ENCODE data around the gene MEF2B. TPM values are rescaled to one million over a fixed set of nuclear protein-coding genes. Genes with fewer than 3 reads are reported as not detected.

MEF2B gene
- total and polyA plus RNA-seq, 2 donors (not counting 3 experiments of a cell fraction or from before 2014, with no cell fraction given), result 0.52 to 1.2 TPM

DNA sequence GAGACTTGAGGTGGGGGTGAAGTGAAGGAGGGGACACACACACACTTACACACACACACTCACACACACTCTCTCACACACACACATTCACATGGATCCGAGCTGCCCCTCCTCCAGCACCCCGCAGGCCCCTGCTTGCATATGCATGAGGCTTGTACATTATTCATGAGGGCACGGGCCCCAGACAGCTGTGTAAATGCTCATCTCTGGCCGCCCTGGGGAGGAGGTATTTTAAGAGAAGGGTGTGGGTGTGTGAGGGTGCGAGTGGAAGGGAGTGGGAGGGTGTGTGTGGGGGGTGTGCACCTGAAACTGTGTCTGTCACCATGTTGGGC is 44.1 kb upstream of the MEF2B start:
- Histone ChIP-seq H3K27ac (ENCODE audit: insufficient read depth, low read depth, low read length) (no peak overlapping the region), H3K4me3 (replicated peaks in 1 of 3; ENCODE audit: insufficient read depth in 1 of 3, low read depth in 1 of 3, low read length in 3 of 3) (no peak overlapping the region), H3K4me1 (ENCODE audit: control insufficient read depth, extremely low read depth, insufficient read depth, low read length) (no peaks in the 10 kb centered on the region), H3K9me3 (replicated peaks; ENCODE audit: control insufficient read depth, insufficient read depth, low read length) (no peaks in the 10 kb centered on the region), H2AFZ (ENCODE audit: low read depth, low read length) (no peak overlapping the region), H3K9me1 (replicated peaks; ENCODE audit: control insufficient read depth, extremely low read depth, insufficient read depth, low read length) (no peaks in the 10 kb centered on the region), H3K4me2 (ENCODE audit: insufficient read depth, low read length) (no peak overlapping the region), H4K20me1 (replicated peaks; ENCODE audit: control insufficient read depth, extremely low read depth, insufficient read depth, low read length) (no peaks in the 10 kb centered on the region), H3K9ac (replicated peaks; ENCODE audit: extremely low read depth, insufficient read depth, low read length) (no peak overlapping the region), H3K27me3 (ENCODE audit: control insufficient read depth in 2 of 2, insufficient read depth in 2 of 2, low read length in 2 of 2) (peaks cover 10 to 11% of the 10 kb centered on the region in 2 experiments), H3K36me3 (ENCODE audit: control insufficient read depth in 2 of 2, extremely low read depth in 1 of 2, insufficient read depth in 2 of 2, low read length in 2 of 2) (no peaks in the 10 kb centered on the region), H3K79me2 (ENCODE audit: control insufficient read depth, insufficient read depth, low read length) (no peaks in the 10 kb centered on the region)
- ChIA-PET CTCF (interaction anchor here (0.7 to 1.5 kb wide), 2 partner anchors 16 to 191 kb away, joined by 3 to 8 read pairs; no protein-coding TSS in a partner anchor), POLR2A (no interaction called here)
- no peak for TF ChIP-seq EZH2 (IDR thresholded peaks at IDR 0.05; ENCODE audit: borderline replicate concordance, low read depth, low read length, severe bottlenecking)
- no peak for TF ChIP-seq POLR2A (IDR thresholded peaks at IDR 0.05; ENCODE audit: low read depth, low read length)
- no peak for TF ChIP-seq FOS (IDR thresholded peaks at IDR 0.05; ENCODE audit: borderline replicate concordance, insufficient read depth, low read length)
- no peak for TF ChIP-seq GATA2 (IDR thresholded peaks at IDR 0.05; ENCODE audit: insufficient read depth, insufficient read length, low read depth, low read length)
- no peak for TF ChIP-seq MYC (IDR thresholded peaks at IDR 0.05; ENCODE audit: low read depth, low read length)
- no peak for TF ChIP-seq JUN (IDR thresholded peaks at IDR 0.05; ENCODE audit: borderline replicate concordance, insufficient read depth, insufficient read length, low read depth)
- BruUV-seq (replicated peaks), result no TSS peak
- intact Hi-C loops (cut with micrococcal nuclease), result no loop called here
- FAIRE-seq (no peak), DNase-seq (ENCODE audit: low read depth, low spot score) (no peak)
- dilution Hi-C loops (cut with MboI; ENCODE audit: extremely low pct_ligation_motif_present, low sequenced_read_pairs), result no loop called here

- dilution Hi-C loops (cut with MboI; ENCODE audit: extremely low pct_ligation_motif_present, low sequenced_read_pairs), result no loop called here
- H2AFZ ChIP-seq (ENCODE audit: low read depth, low read length), result no peak overlapping the region
- no peaks in the 10 kb centered on the region for H3K79me2 ChIP-seq (ENCODE audit: control insufficient read depth, insufficient read depth, low read length)
- TF ChIP-seq POLR2A (IDR thresholded peaks at IDR 0.05; ENCODE audit: low read depth, low read length) (no peak), EZH2 (IDR thresholded peaks at IDR 0.05; ENCODE audit: borderline replicate concordance, low read depth, low read length, severe bottlenecking) (no peak), GATA2 (IDR thresholded peaks at IDR 0.05; ENCODE audit: insufficient read depth, insufficient read length, low read depth, low read length) (no peak), MYC (IDR thresholded peaks at IDR 0.05; ENCODE audit: low read depth, low read length) (no peak), FOS (IDR thresholded peaks at IDR 0.05; ENCODE audit: borderline replicate concordance, insufficient read depth, low read length) (no peak), JUN (IDR thresholded peaks at IDR 0.05; ENCODE audit: borderline replicate concordance, insufficient read depth, insufficient read length, low read depth) (no peak)
- TF ChIP-seq, protein P1, sequence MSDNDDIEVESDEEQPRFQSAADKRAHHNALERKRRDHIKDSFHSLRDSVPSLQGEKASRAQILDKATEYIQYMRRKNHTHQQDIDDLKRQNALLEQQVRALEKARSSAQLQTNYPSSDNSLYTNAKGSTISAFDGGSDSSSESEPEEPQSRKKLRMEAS (IDR thresholded peaks at IDR 0.05; ENCODE audit: insufficient read depth, insufficient read length), result no peak
- TF ChIP-seq, protein P2, sequence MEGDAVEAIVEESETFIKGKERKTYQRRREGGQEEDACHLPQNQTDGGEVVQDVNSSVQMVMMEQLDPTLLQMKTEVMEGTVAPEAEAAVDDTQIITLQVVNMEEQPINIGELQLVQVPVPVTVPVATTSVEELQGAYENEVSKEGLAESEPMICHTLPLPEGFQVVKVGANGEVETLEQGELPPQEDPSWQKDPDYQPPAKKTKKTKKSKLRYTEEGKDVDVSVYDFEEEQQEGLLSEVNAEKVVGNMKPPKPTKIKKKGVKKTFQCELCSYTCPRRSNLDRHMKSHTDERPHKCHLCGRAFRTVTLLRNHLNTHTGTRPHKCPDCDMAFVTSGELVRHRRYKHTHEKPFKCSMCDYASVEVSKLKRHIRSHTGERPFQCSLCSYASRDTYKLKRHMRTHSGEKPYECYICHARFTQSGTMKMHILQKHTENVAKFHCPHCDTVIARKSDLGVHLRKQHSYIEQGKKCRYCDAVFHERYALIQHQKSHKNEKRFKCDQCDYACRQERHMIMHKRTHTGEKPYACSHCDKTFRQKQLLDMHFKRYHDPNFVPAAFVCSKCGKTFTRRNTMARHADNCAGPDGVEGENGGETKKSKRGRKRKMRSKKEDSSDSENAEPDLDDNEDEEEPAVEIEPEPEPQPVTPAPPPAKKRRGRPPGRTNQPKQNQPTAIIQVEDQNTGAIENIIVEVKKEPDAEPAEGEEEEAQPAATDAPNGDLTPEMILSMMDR (IDR thresholded peaks at IDR 0.05; ENCODE audit: extremely low read depth in 1 of 2, insufficient read depth in 1 of 2, low read depth in 1 of 2, low read length in 2 of 2), result no peak
- H3K27ac ChIP-seq (ENCODE audit: insufficient read depth, low read depth, low read length), result no peak overlapping the region
- intact Hi-C loops (cut with micrococcal nuclease), result no loop called here
- no peaks in the 10 kb centered on the region for H4K20me1 ChIP-seq (replicated peaks; ENCODE audit: control insufficient read depth, extremely low read depth, insufficient read depth, low read length)
- H3K27me3 ChIP-seq (ENCODE audit: control insufficient read depth in 2 of 2, insufficient read depth in 2 of 2, low read length in 2 of 2), result peaks cover 10 to 11% of the 10 kb centered on the region in 2 experiments
- ChIA-PET CTCF (interaction anchor here (0.6 kb wide), 1 partner anchor 11 kb away, joined by 3 read pairs; no protein-coding TSS in a partner anchor), POLR2A (no interaction called here)
- DNase-seq (ENCODE audit: low read depth, low spot score) (no peak), FAIRE-seq (no peak)
- H3K9me3 ChIP-seq (replicated peaks; ENCODE audit: control insufficient read depth, insufficient read depth, low read length), result no peaks in the 10 kb centered on the region
- H3K9me1 ChIP-seq (replicated peaks; ENCODE audit: control insufficient read depth, extremely low read depth, insufficient read depth, low read length), result no peaks in the 10 kb centered on the region
- H3K4me3 ChIP-seq (replicated peaks in 1 of 3; ENCODE audit: insufficient read depth in 1 of 3, low read depth in 1 of 3, low read length in 3 of 3), result no peak overlapping the region
- no peaks in the 10 kb centered on the region for H3K4me1 ChIP-seq (ENCODE audit: control insufficient read depth, extremely low read depth, insufficient read depth, low read length)
- no peaks in the 10 kb centered on the region for H3K36me3 ChIP-seq (ENCODE audit: control insufficient read depth in 2 of 2, extremely low read depth in 1 of 2, insufficient read depth in 2 of 2, low read length in 2 of 2)
- H3K9ac ChIP-seq (replicated peaks; ENCODE audit: extremely low read depth, insufficient read depth, low read length), result no peak overlapping the region
- BruUV-seq (replicated peaks), result no TSS peak
- no peak overlapping the region for H3K4me2 ChIP-seq (ENCODE audit: insufficient read depth, low read length)
Measured at GRCh38 chr19:19213426-19214158, 43.5 kb upstream of the MEF2B start.
